ENCODE data around the gene ZSCAN4.
A peak's percentile ranks its signal among the peaks of the same experiment; 100 is the strongest.

ZSCAN4 gene

GRCh38 chr19:57668635-57669034, at the start of gene ZSCAN4:
TSS of gene ZSCAN4 (plus strand) at chr19:57668935. CDS start at chr19:57676146, 7,211 bp downstream.
- no peaks in the 10 kb centered on the region for H3K27me3 ChIP-seq (ENCODE audit: control insufficient read depth, insufficient read depth, low read length)
- H3K27ac ChIP-seq (ENCODE audit: low read depth, low read length) = no peak within 1 kb of the TSS
- peaks cover 4% of the 10 kb centered on the region for H3K4me1 ChIP-seq (ENCODE audit: control insufficient read depth, insufficient read depth, low read length)
- H3K4me3 ChIP-seq (ENCODE audit: low read length) = no peak within 1 kb of the TSS
- H3K36me3 ChIP-seq (ENCODE audit: control insufficient read depth, insufficient read depth, low read length) = no peaks in the 10 kb centered on the region
- H3K9ac ChIP-seq (ENCODE audit: low read length) = no peak within 1 kb of the TSS

- peaks cover 61% of the 10 kb centered on the region for H3K36me3 ChIP-seq (ENCODE audit: control insufficient read depth, insufficient read depth, low read length)
Observed at GRCh38 chr19:57620673-57621348, 47.9 kb upstream of the ZSCAN4 start.

GRCh38 chr19:57623091-57623490, 45.6 kb upstream of the ZSCAN4 start:
- no peak overlapping the region for H3K27ac ChIP-seq (ENCODE audit: low read depth, low read length)
- no peak overlapping the region for H3K4me3 ChIP-seq (ENCODE audit: low read length)
- no peaks in the 10 kb centered on the region for H3K4me1 ChIP-seq (ENCODE audit: control insufficient read depth, insufficient read depth, low read length)
- H3K36me3 ChIP-seq (ENCODE audit: control insufficient read depth, insufficient read depth, low read length) = peaks cover 41% of the 10 kb centered on the region
- no peak overlapping the region for H3K9ac ChIP-seq (ENCODE audit: low read length)
- H3K27me3 ChIP-seq (ENCODE audit: control insufficient read depth, insufficient read depth, low read length) = no peaks in the 10 kb centered on the region

More at GRCh38 chr19:57620673-57621348, 47.9 kb upstream of the ZSCAN4 start:
- peak overlapping the region; percentile 33 for H3K4me3 ChIP-seq (ENCODE audit: low read length)
- H3K9ac ChIP-seq (ENCODE audit: low read length) = no peak overlapping the region
- H3K27ac ChIP-seq (ENCODE audit: low read depth, low read length) = no peak overlapping the region
- no peaks in the 10 kb centered on the region for H3K27me3 ChIP-seq (ENCODE audit: control insufficient read depth, insufficient read depth, low read length)
- H3K4me1 ChIP-seq (ENCODE audit: control insufficient read depth, insufficient read depth, low read length) = no peaks in the 10 kb centered on the region

GRCh38 chr19:57632987-57633831, 35.5 kb upstream of the ZSCAN4 start, which contains the start of gene ZNF211:
TSS of gene ZNF211 (plus strand) at chr19:57633168. CDS start at chr19:57633347, 179 bp downstream.
- peaks cover 26% of the 10 kb centered on the region for H3K36me3 ChIP-seq (ENCODE audit: control insufficient read depth, insufficient read depth, low read length)
- peak within 1 kb of the TSS; percentile 50 for H3K9ac ChIP-seq (ENCODE audit: low read length)
- H3K4me1 ChIP-seq (ENCODE audit: control insufficient read depth, insufficient read depth, low read length) = peaks cover 8% of the 10 kb centered on the region
- no peaks in the 10 kb centered on the region for H3K27me3 ChIP-seq (ENCODE audit: control insufficient read depth, insufficient read depth, low read length)
- H3K4me3 ChIP-seq (ENCODE audit: low read length) = peak within 1 kb of the TSS; percentile 73
- H3K27ac ChIP-seq (ENCODE audit: low read depth, low read length) = peak within 1 kb of the TSS; percentile 72

GRCh38 chr19:57633832-57634131, 35.0 kb upstream of the ZSCAN4 start:
- Histone ChIP-seq H3K4me1 (ENCODE audit: control insufficient read depth, insufficient read depth, low read length) (peaks cover 8% of the 10 kb centered on the region), H3K27ac (ENCODE audit: low read depth, low read length) (no peak overlapping the region), H3K4me3 (ENCODE audit: low read length) (peak overlapping the region; percentile 73), H3K27me3 (ENCODE audit: control insufficient read depth, insufficient read depth, low read length) (no peaks in the 10 kb centered on the region), H3K9ac (ENCODE audit: low read length) (no peak overlapping the region), H3K36me3 (ENCODE audit: control insufficient read depth, insufficient read depth, low read length) (peaks cover 26% of the 10 kb centered on the region)

- Histone ChIP-seq H3K27ac (ENCODE audit: low read depth, low read length) (no peak overlapping the region), H3K4me1 (ENCODE audit: control insufficient read depth, insufficient read depth, low read length) (peaks cover 8% of the 10 kb centered on the region), H3K27me3 (ENCODE audit: control insufficient read depth, insufficient read depth, low read length) (no peaks in the 10 kb centered on the region), H3K36me3 (ENCODE audit: control insufficient read depth, insufficient read depth, low read length) (peaks cover 50% of the 10 kb centered on the region), H3K4me3 (ENCODE audit: low read length) (no peak overlapping the region), H3K9ac (ENCODE audit: low read length) (no peak overlapping the region)
Observed at GRCh38 chr19:57637379-57637778, 31.4 kb upstream of the ZSCAN4 start.

- Histone ChIP-seq H3K36me3 (ENCODE audit: control insufficient read depth, insufficient read depth, low read length) (peaks cover 41% of the 10 kb centered on the region), H3K9ac (ENCODE audit: low read length) (no peak overlapping the region), H3K4me1 (ENCODE audit: control insufficient read depth, insufficient read depth, low read length) (no peaks in the 10 kb centered on the region), H3K4me3 (ENCODE audit: low read length) (peak overlapping the region; percentile 9), H3K27me3 (ENCODE audit: control insufficient read depth, insufficient read depth, low read length) (no peaks in the 10 kb centered on the region), H3K27ac (ENCODE audit: low read depth, low read length) (no peak overlapping the region)
Observed at GRCh38 chr19:57641715-57642234, 27.0 kb upstream of the ZSCAN4 start.

- Histone ChIP-seq H3K36me3 (ENCODE audit: control insufficient read depth, insufficient read depth, low read length) (peaks cover 34% of the 10 kb centered on the region), H3K27ac (ENCODE audit: low read depth, low read length) (no peak overlapping the region), H3K4me3 (ENCODE audit: low read length) (peak overlapping the region; percentile 9), H3K9ac (ENCODE audit: low read length) (no peak overlapping the region), H3K27me3 (ENCODE audit: control insufficient read depth, insufficient read depth, low read length) (no peaks in the 10 kb centered on the region), H3K4me1 (ENCODE audit: control insufficient read depth, insufficient read depth, low read length) (no peaks in the 10 kb centered on the region)
Observed at GRCh38 chr19:57642396-57643046, 26.2 kb upstream of the ZSCAN4 start.

- peaks cover 30% of the 10 kb centered on the region for H3K36me3 ChIP-seq (ENCODE audit: control insufficient read depth, insufficient read depth, low read length)
- H3K4me3 ChIP-seq (ENCODE audit: low read length) = no peak overlapping the region
- no peak overlapping the region for H3K9ac ChIP-seq (ENCODE audit: low read length)
- H3K27ac ChIP-seq (ENCODE audit: low read depth, low read length) = no peak overlapping the region
- H3K27me3 ChIP-seq (ENCODE audit: control insufficient read depth, insufficient read depth, low read length) = no peaks in the 10 kb centered on the region
- H3K4me1 ChIP-seq (ENCODE audit: control insufficient read depth, insufficient read depth, low read length) = no peaks in the 10 kb centered on the region
Observed at GRCh38 chr19:57643734-57644133, 25.0 kb upstream of the ZSCAN4 start.

- no peaks in the 10 kb centered on the region for H3K36me3 ChIP-seq (ENCODE audit: control insufficient read depth, insufficient read depth, low read length)
- no peaks in the 10 kb centered on the region for H3K4me1 ChIP-seq (ENCODE audit: control insufficient read depth, insufficient read depth, low read length)
- H3K27ac ChIP-seq (ENCODE audit: low read depth, low read length) = no peak overlapping the region
- no peak overlapping the region for H3K4me3 ChIP-seq (ENCODE audit: low read length)
- H3K27me3 ChIP-seq (ENCODE audit: control insufficient read depth, insufficient read depth, low read length) = no peaks in the 10 kb centered on the region
- no peak overlapping the region for H3K9ac ChIP-seq (ENCODE audit: low read length)
Observed at GRCh38 chr19:57648331-57649003, 20.3 kb upstream of the ZSCAN4 start.

- H3K4me1 ChIP-seq (ENCODE audit: control insufficient read depth, insufficient read depth, low read length) = no peaks in the 10 kb centered on the region
- H3K9ac ChIP-seq (ENCODE audit: low read length) = no peak overlapping the region
- H3K27ac ChIP-seq (ENCODE audit: low read depth, low read length) = no peak overlapping the region
- no peak overlapping the region for H3K4me3 ChIP-seq (ENCODE audit: low read length)
- H3K27me3 ChIP-seq (ENCODE audit: control insufficient read depth, insufficient read depth, low read length) = peaks cover 2% of the 10 kb centered on the region
- no peaks in the 10 kb centered on the region for H3K36me3 ChIP-seq (ENCODE audit: control insufficient read depth, insufficient read depth, low read length)
Observed at GRCh38 chr19:57651654-57651996, 17.1 kb upstream of the ZSCAN4 start.

- no peak overlapping the region for H3K4me3 ChIP-seq (ENCODE audit: low read length)
- H3K4me1 ChIP-seq (ENCODE audit: control insufficient read depth, insufficient read depth, low read length) = no peaks in the 10 kb centered on the region
- H3K9ac ChIP-seq (ENCODE audit: low read length) = no peak overlapping the region
- no peak overlapping the region for H3K27ac ChIP-seq (ENCODE audit: low read depth, low read length)
- peaks cover 2% of the 10 kb centered on the region for H3K27me3 ChIP-seq (ENCODE audit: control insufficient read depth, insufficient read depth, low read length)
- no peaks in the 10 kb centered on the region for H3K36me3 ChIP-seq (ENCODE audit: control insufficient read depth, insufficient read depth, low read length)
Observed at GRCh38 chr19:57653689-57654088, 15.0 kb upstream of the ZSCAN4 start.
